Peyer's patch (tissue), 4 donors: ENCODE data around the gene CTNNA1. TPM values are rescaled to one million over a fixed set of nuclear protein-coding genes. Genes with fewer than 3 reads are reported as not detected.

Experiments used
- DNase-seq, 3 donors: peaks; one replicate each; pipeline ENCODE4 v3.0.0-alpha.2; 2017 to 2019
- H3K27ac ChIP-seq, 4 donors: fragments of 200-600 bp; sonication (generic); one replicate each; pipeline ENCODE4 v1.5.1; 2016 to 2019
- H3K27me3 ChIP-seq, 2 donors: fragments of 200-600 bp; sonication (generic); one replicate each; pipeline ENCODE4 v1.5.1; 2019
- H3K36me3 ChIP-seq, 3 donors: fragments of 200-600 bp; sonication (generic); one replicate each; pipeline ENCODE4 v1.5.1; 2016 to 2019
- H3K4me1 ChIP-seq, 4 donors: fragments of 200-600 bp; sonication (generic); one replicate each; pipeline ENCODE4 v1.5.1; 2016 to 2019
- H3K4me3 ChIP-seq, 4 donors: fragments of 200-600 bp; sonication (generic); 1 replicate in 3 of 4; 2 replicates in 1 of 4; pipeline ENCODE4 v1.5.1; 2016 to 2019; ENCODE audit warnings: mild to moderate bottlenecking in 1 of 4
- H3K9me3 ChIP-seq, 4 donors: fragments of 200-600 bp; sonication (generic); one replicate each; pipeline ENCODE4 v1.5.1; 2016 to 2019; ENCODE audit warnings: mild to moderate bottlenecking in 1 of 4
- POLR2A ChIP-seq, 2 donors: fragments of 450-650 bp; IDR thresholded peaks; one replicate each; pipeline ENCODE4 v1.5.1; 2017; ENCODE audit warnings: antibody characterized with exemption in 2 of 2, mild to moderate bottlenecking in 2 of 2, moderate library complexity in 2 of 2
- total RNA-seq, 4 donors: library from RNA; depleted of rRNA; stranded (reverse); fragments of >200 nt; gene quantifications; one replicate each; pipeline ENCODE4 v1.1.0, GENCODE V29; 2016
- TF ChIP-seq, protein P1 (sequence below), 6 experiments: fragments of 450-650 bp in 4 of 6; fragments of 200-600 bp in 2 of 6; sonication (generic) in 1 of 6; IDR thresholded peaks; one replicate each; pipeline ENCODE4 v1.5.1; 2017 to 2019; ENCODE audit warnings: antibody characterized with exemption in 6 of 6, mild to moderate bottlenecking in 3 of 6, moderate library complexity in 1 of 6

CTNNA1 gene
- total RNA-seq, 4 donors from 2014 or later: 351 to 516 (median 369) TPM

DNA sequence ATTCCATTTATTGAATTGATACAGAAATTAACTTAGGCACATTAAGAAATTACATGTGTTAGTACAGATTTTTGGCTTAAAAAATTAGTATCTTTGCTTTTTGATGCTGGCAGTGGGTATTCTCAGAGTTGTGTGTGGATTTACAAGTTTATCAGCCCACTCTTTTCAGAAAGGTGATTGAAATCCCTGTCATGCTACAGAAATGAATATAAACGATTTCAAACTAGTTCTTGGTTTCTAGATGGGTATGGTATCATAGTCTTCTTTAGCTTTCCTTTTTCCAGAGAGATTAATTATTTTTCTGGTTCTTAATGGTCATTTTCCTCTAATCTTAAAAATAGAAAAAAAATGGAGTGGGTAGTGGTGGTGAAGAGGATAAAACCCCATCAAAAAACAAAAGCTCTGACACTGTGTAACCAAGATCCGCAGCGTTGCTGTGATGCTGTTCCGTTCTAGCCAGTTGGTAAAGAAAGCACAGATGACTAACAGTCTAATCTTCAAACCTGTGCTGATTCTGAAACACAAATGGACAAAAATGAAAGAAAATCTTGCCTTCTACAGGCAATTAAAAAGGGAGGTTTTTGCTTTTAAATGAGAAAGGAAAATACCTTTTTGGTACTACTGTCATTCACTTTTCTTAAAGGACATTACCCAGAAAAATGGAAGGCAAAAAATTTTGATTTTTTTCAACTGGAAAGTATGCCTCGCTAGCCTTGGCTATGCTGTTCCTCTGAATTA lies 116.7 kb downstream of the CTNNA1 start:
- Histone ChIP-seq H3K9me3 (no peaks in the 10 kb centered on the region), H3K27ac (no peak overlapping the region), H3K27me3 (no peaks in the 10 kb centered on the region), H3K4me1 (no peaks in the 10 kb centered on the region), H3K36me3 (no peaks in the 10 kb centered on the region), H3K4me3 (no peak overlapping the region)
- no peak for DNase-seq
- TF ChIP-seq, protein P1, sequence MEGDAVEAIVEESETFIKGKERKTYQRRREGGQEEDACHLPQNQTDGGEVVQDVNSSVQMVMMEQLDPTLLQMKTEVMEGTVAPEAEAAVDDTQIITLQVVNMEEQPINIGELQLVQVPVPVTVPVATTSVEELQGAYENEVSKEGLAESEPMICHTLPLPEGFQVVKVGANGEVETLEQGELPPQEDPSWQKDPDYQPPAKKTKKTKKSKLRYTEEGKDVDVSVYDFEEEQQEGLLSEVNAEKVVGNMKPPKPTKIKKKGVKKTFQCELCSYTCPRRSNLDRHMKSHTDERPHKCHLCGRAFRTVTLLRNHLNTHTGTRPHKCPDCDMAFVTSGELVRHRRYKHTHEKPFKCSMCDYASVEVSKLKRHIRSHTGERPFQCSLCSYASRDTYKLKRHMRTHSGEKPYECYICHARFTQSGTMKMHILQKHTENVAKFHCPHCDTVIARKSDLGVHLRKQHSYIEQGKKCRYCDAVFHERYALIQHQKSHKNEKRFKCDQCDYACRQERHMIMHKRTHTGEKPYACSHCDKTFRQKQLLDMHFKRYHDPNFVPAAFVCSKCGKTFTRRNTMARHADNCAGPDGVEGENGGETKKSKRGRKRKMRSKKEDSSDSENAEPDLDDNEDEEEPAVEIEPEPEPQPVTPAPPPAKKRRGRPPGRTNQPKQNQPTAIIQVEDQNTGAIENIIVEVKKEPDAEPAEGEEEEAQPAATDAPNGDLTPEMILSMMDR (IDR thresholded peaks at IDR 0.05): no peak
- TF ChIP-seq POLR2A (IDR thresholded peaks at IDR 0.05): no peak

DNA sequence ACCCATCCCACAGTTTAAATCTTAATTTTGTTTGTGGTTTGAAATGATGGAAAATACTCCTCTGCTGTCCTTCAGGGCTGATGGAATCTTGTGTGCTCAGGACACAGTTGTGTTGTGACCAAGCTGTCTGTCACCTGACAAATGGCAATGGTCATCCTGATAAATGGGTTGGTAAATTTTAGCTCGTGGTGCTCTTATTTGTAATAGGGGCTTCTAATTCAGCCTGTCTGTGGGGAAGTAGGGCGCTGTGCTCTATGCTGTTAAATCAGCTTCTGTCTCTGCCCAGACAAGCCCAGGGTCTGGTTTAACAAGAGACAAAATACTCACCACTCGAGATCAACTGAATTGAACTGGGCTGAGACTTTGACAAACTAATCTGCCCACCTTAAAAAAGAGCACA lies 117.4 kb downstream of the CTNNA1 start:
- Histone ChIP-seq H3K4me1 (no peaks in the 10 kb centered on the region), H3K27ac (no peak overlapping the region)

DNA sequence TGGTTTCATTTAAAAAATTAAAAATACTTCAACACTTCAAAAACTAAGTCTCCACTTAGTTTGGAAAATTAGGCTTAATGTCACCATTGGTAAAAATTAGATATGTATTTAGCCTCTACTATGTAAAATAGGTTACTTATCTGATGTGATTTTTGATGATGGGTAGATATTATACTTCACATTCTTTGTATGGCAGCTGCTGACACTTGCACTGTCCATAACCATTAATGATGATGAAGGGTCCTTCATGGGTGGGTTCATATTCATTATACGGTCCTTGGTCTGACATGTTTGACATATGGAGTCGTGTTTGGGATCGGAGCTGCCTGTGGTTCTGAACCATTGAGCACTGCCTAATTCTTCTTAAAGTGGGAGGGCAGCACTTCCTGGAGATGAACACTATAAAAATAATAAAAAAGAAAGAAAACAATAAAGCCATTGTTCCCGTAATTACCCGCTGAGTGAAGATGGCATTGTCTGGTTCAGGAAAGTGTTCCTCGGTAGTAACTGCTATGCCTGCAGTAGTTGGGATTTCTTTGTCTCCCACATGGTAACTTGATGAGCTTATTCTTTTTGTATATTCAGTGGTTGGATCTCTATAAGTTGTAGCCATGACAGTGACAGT lies 119.7 kb downstream of the CTNNA1 start:
- H3K4me3 ChIP-seq: no peak overlapping the region
- no peak overlapping the region for H3K27ac ChIP-seq
- no peaks in the 10 kb centered on the region for H3K4me1 ChIP-seq
- no peaks in the 10 kb centered on the region for H3K36me3 ChIP-seq
- TF ChIP-seq, protein P1 (IDR thresholded peaks at IDR 0.05): no peak
- no peak for TF ChIP-seq POLR2A (IDR thresholded peaks at IDR 0.05)
- no peaks in the 10 kb centered on the region for H3K27me3 ChIP-seq
- no peak for DNase-seq
- no peaks in the 10 kb centered on the region for H3K9me3 ChIP-seq

More for the DNA sequence above, 117.4 kb downstream of the CTNNA1 start:
- Histone ChIP-seq H3K4me3 (no peak overlapping the region), H3K36me3 (no peaks in the 10 kb centered on the region), H3K27me3 (no peaks in the 10 kb centered on the region), H3K9me3 (no peaks in the 10 kb centered on the region)
- no peak for TF ChIP-seq POLR2A (IDR thresholded peaks at IDR 0.05)
- TF ChIP-seq, protein P1 (IDR thresholded peaks at IDR 0.05): no peak
- no peak for DNase-seq

DNA sequence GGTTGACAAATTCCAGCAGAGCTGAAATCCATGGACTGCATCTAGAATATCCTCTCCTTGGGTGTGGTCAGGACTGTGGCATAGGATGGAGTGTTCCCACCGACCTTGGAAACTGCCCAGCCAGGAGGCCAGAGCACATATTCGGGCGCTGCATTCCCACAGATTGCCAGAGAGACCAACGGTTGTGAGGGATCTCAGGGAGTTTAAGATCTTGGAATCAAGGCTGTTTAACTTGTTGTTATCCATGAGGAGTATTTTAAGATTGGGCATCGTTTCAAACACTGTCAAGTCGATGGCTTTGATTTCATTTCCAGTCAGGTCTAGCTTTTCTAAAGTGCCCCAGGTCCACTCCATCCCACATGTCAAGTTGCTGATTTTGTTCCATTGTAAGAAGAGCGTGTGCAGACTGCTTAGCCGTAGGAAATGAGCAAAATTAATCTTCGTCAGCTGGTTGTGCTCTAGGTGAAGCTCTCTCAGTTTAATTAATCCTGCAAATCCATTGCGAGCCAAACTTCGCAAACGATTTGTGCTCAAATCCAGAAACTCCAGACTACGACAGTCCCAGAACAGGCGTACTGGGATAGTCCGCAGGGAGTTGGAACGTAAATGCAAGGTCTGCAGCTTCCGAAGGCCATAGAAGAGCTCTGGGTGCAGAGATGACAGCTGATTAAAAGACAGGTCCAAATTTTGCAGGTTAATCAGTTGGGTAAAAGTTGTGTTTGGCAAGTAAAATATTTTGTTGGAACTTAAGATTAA lies 120.4 kb downstream of the CTNNA1 start:
- no peaks in the 10 kb centered on the region for H3K9me3 ChIP-seq
- TF ChIP-seq, protein P1 (IDR thresholded peaks at IDR 0.05): no peak
- no peak for TF ChIP-seq POLR2A (IDR thresholded peaks at IDR 0.05)
- no peaks in the 10 kb centered on the region for H3K36me3 ChIP-seq
- no peak overlapping the region for H3K4me3 ChIP-seq
- no peaks in the 10 kb centered on the region for H3K27me3 ChIP-seq
- DNase-seq: no peak
- H3K27ac ChIP-seq: no peak overlapping the region
- H3K4me1 ChIP-seq: no peaks in the 10 kb centered on the region

DNA sequence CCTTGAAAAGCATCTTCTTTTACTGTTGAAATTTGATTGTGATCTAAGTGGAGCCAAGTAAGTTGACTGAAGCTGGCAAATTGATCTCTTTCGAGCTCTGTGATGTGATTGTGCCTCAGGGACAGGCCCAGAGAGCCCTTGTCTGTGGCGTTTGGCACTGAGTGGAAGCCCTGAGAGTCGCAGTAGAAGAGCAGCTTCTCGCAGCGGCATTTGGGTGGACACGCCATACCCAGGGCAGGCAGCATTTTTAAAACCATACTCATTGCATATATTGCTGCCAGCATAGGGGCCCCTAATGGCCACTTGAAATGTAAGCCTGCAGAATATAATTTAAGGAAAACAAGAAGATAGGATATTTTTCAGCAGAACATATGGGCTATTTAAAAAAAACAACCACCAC lies 121.0 kb downstream of the CTNNA1 start:
- Histone ChIP-seq H3K4me3 (no peak overlapping the region), H3K4me1 (no peaks in the 10 kb centered on the region), H3K27ac (no peak overlapping the region), H3K36me3 (no peaks in the 10 kb centered on the region), H3K9me3 (no peaks in the 10 kb centered on the region), H3K27me3 (no peaks in the 10 kb centered on the region)
- no peak for TF ChIP-seq POLR2A (IDR thresholded peaks at IDR 0.05)
- TF ChIP-seq, protein P1 (IDR thresholded peaks at IDR 0.05): no peak
- DNase-seq: no peak
